Bronchial epithelial cell (primary cell): ENCODE data around the gene SGPP1. TPM values are rescaled to one million over a fixed set of nuclear protein-coding genes. Genes with fewer than 3 reads are reported as not detected.

ENCODE experiments used
- DNase-seq: peaks from one replicate; pipeline ENCODE4 v3.0.0-alpha.2; 2010; ENCODE audit warnings: low read depth
- FAIRE-seq: peaks from 2 replicates; lab custom pipeline; 2011; peaks lifted over from hg19 to GRCh38; lab: Jason Lieb, UNC
- H3K27me3 ChIP-seq: 2 replicates; pipeline ENCODE4 v1.5.1; 2011; ENCODE audit warnings: low read length; ENCODE audit not compliant: control insufficient read depth, insufficient read depth
- H3K36me3 ChIP-seq: 2 replicates; pipeline ENCODE4 v1.5.1; 2011; ENCODE audit warnings: low read length; ENCODE audit not compliant: control insufficient read depth, insufficient read depth
- H3K4me3 ChIP-seq: 2 replicates; pipeline ENCODE4 v1.5.1; 2011; ENCODE audit warnings: mild to moderate bottlenecking, low read depth, low read length, control low read depth
- CTCF ChIP-seq: IDR thresholded peaks from 2 replicates; pipeline ENCODE4 v1.5.1; 2011; ENCODE audit warnings: mild to moderate bottlenecking, moderate library complexity, low read length, control low read depth, inconsistent platforms; ENCODE audit not compliant: insufficient read depth, severe bottlenecking
- total RNA-seq: library from RNA; depleted of rRNA; stranded (reverse); fragments of >200 nt; gene quantifications from 2 replicates; pipeline ENCODE4 v1.2.1, GENCODE V29; 2014

The SGPP1 gene
- total RNA-seq, 1 donor from 2014 or later: 35.3 TPM

GRCh38 chr14:63764620-63765139 lies 36.8 kb upstream of the SGPP1 start:
- DNase-seq: no peak
- TF ChIP-seq CTCF: no peak
- Histone ChIP-seq H3K4me3 (no peak overlapping the region), H3K27me3 (no peaks in the 10 kb centered on the region), H3K36me3 (no peaks in the 10 kb centered on the region)
- no peak for FAIRE-seq

- Histone ChIP-seq H3K27me3 (no peaks in the 10 kb centered on the region), H3K4me3 (no peak overlapping the region), H3K36me3 (no peaks in the 10 kb centered on the region)
- DNase-seq (no peak), FAIRE-seq (no peak)
- TF ChIP-seq CTCF: no peak
Observed at GRCh38 chr14:63764103-63764502, 36.2 kb upstream of the SGPP1 start.

GRCh38 chr14:63761351-63762117 lies 33.7 kb upstream of the SGPP1 start:
- no peak for TF ChIP-seq CTCF

GRCh38 chr14:63760014-63760413 lies 32.1 kb upstream of the SGPP1 start:
- FAIRE-seq (no peak), DNase-seq (no peak)
- no peak for TF ChIP-seq CTCF
- Histone ChIP-seq H3K4me3 (no peak overlapping the region), H3K27me3 (no peaks in the 10 kb centered on the region), H3K36me3 (no peaks in the 10 kb centered on the region)

More at GRCh38 chr14:63761351-63762117, 33.7 kb upstream of the SGPP1 start:
- Histone ChIP-seq H3K27me3 (no peaks in the 10 kb centered on the region), H3K4me3 (no peak overlapping the region), H3K36me3 (no peaks in the 10 kb centered on the region)
- FAIRE-seq (no peak), DNase-seq (no peak)

- Histone ChIP-seq H3K4me3 (no peak overlapping the region), H3K27me3 (no peaks in the 10 kb centered on the region), H3K36me3 (no peaks in the 10 kb centered on the region)
- no peak for DNase-seq
- no peak for TF ChIP-seq CTCF
- no peak for FAIRE-seq
Observed at GRCh38 chr14:63759456-63759855, 31.6 kb upstream of the SGPP1 start.
